CD14-positive monocyte (primary cell): ENCODE measurements around the gene CNOT4. TPM values are rescaled to one million over a fixed set of nuclear protein-coding genes. Genes with fewer than 3 reads are reported as not detected.

Experiments
- DNase-seq, 3 donors: peaks; one replicate each; pipeline ENCODE4 v3.0.0-alpha.2; 2011 to 2022
- H2AFZ ChIP-seq: 2 replicates; pipeline ENCODE4 v1.6.0; 2012; ENCODE audit warnings: mild to moderate bottlenecking, low read depth, low read length, inconsistent platforms; ENCODE audit not compliant: insufficient read depth, poor library complexity, severe bottlenecking
- H3K27ac ChIP-seq, 2 donors: 1 replicate in 1 of 2; 2 replicates in 1 of 2; pipeline ENCODE4 v1.5.1; 2012 to 2013; ENCODE audit warnings: low read length in 2 of 2, control low read depth in 1 of 2, inconsistent platforms in 1 of 2, low read depth in 1 of 2, mild to moderate bottlenecking in 1 of 2
- H3K27me3 ChIP-seq, 2 donors: one replicate each; pipeline versions ENCODE4 v1.6.0 to v1.6.1; 2011 to 2013; ENCODE audit warnings: low read length in 2 of 2; ENCODE audit not compliant: control insufficient read depth in 2 of 2, insufficient read depth in 2 of 2
- H3K36me3 ChIP-seq, 2 donors: replicated peaks in 1 of 2; 1 replicate in 1 of 2; 2 replicates in 1 of 2; pipeline versions ENCODE4 v1.5.1 to v1.6.1; 2012 to 2013; ENCODE audit warnings: low read length in 2 of 2, control low read depth in 1 of 2, inconsistent platforms in 1 of 2, mild to moderate bottlenecking in 1 of 2; ENCODE audit not compliant: insufficient read depth in 2 of 2, control insufficient read depth in 1 of 2
- H3K4me1 ChIP-seq, 2 donors: 1 replicate in 1 of 2; 2 replicates in 1 of 2; pipeline versions ENCODE4 v1.5.1 to v1.6.1; 2012 to 2013; ENCODE audit warnings: low read length in 2 of 2, control low read depth in 1 of 2, inconsistent platforms in 1 of 2, mild to moderate bottlenecking in 1 of 2, moderate library complexity in 1 of 2; ENCODE audit not compliant: insufficient read depth in 2 of 2, control insufficient read depth in 1 of 2
- H3K4me2 ChIP-seq: replicated peaks from 2 replicates; pipeline ENCODE3; 2012; ENCODE audit warnings: low read length, moderate library complexity, mild to moderate bottlenecking; ENCODE audit not compliant: poor library complexity, severe bottlenecking; ENCODE audit errors: extremely low read depth
- H3K4me3 ChIP-seq, 3 experiments: fragments of 200-600 bp in 1 of 3; sonication (generic) in 1 of 3; replicated peaks in 1 of 3; 1 replicate in 2 of 3; 2 replicates in 1 of 3; pipeline ENCODE4 v1.5.1; 2011 to 2013; ENCODE audit warnings: low read length in 3 of 3, mild to moderate bottlenecking in 3 of 3, control low read depth in 2 of 3, low read depth in 2 of 3, inconsistent platforms in 1 of 3, moderate library complexity in 1 of 3
- H3K79me2 ChIP-seq: 2 replicates; pipeline ENCODE4 v1.6.0; 2012; ENCODE audit warnings: mild to moderate bottlenecking, control low read depth, inconsistent platforms, low read length, moderate library complexity; ENCODE audit not compliant: insufficient read depth
- H3K9ac ChIP-seq: 2 replicates; pipeline ENCODE4 v1.6.0; 2017; ENCODE audit warnings: low read length, mild to moderate bottlenecking; ENCODE audit not compliant: insufficient read depth, poor library complexity, severe bottlenecking
- H3K9me3 ChIP-seq, 2 donors: replicated peaks in 1 of 2; 1 replicate in 1 of 2; 2 replicates in 1 of 2; pipeline versions ENCODE4 v1.5.1 to v1.6.1; 2012 to 2013; ENCODE audit warnings: low read length in 2 of 2, control low read depth in 1 of 2; ENCODE audit not compliant: control insufficient read depth in 1 of 2, insufficient read depth in 1 of 2
- H4K20me1 ChIP-seq: 2 replicates; pipeline ENCODE4 v1.6.0; 2012; ENCODE audit warnings: mild to moderate bottlenecking, low read length, control low read depth, moderate library complexity; ENCODE audit not compliant: insufficient read depth
- H3K27ac Mint-ChIP-seq, 7 donors: one replicate each; pipeline ENCODE4 v1.8.0; 2020; ENCODE audit warnings: mild to moderate bottlenecking in 7 of 7, mixed read lengths in 7 of 7, moderate library complexity in 6 of 7, inconsistent platforms in 2 of 7
- H3K27me3 Mint-ChIP-seq, 3 donors: one replicate each; pipeline ENCODE4 v1.8.0; 2021 to 2022; ENCODE audit warnings: low read depth in 3 of 3, mild to moderate bottlenecking in 3 of 3, mixed read lengths in 3 of 3, moderate library complexity in 3 of 3, inconsistent platforms in 1 of 3
- H3K36me3 Mint-ChIP-seq, 2 donors: one replicate each; pipeline ENCODE4 v1.8.0; 2020; ENCODE audit warnings: mixed read lengths in 2 of 2, inconsistent platforms in 1 of 2, mild to moderate bottlenecking in 1 of 2
- H3K4me1 Mint-ChIP-seq: one replicate; pipeline ENCODE4 v1.8.0; 2020; ENCODE audit warnings: mild to moderate bottlenecking, mixed read lengths
- H3K4me3 Mint-ChIP-seq, 2 donors: one replicate each; pipeline ENCODE4 v1.8.0; 2020; ENCODE audit warnings: mild to moderate bottlenecking in 2 of 2, mixed read lengths in 2 of 2, moderate library complexity in 1 of 2
- H3K9me3 Mint-ChIP-seq, 7 donors: one replicate each; pipeline ENCODE4 v1.8.0; 2020 to 2022; ENCODE audit warnings: mixed read lengths in 7 of 7, mild to moderate bottlenecking in 6 of 7, moderate library complexity in 6 of 7, inconsistent platforms in 2 of 7
- CTCF ChIP-seq: fragments of 200-600 bp; IDR thresholded peaks from one replicate; pipeline ENCODE4 v1.8.0; 2022; ENCODE audit warnings: antibody characterized with exemption, mild to moderate bottlenecking
- WGBS: methylation state at CpG from one replicate; pipeline ENCODE4 v1.1.5; 2013; ENCODE audit warnings: missing lambda C conversion rate; ENCODE audit not compliant: insufficient coverage; 5-methylcytosine and 5-hydroxymethylcytosine counted together
- intact Hi-C, 2 donors: fragments of 100-400 bp; cut with micrococcal nuclease; formaldehyde crosslinking; loops; one replicate each; pipeline versions ENCODE4 v1.15.0 to v1.15.1; 2023
- polyA plus RNA-seq, 3 donors: library from polyadenylated mRNA; depleted of rRNA in 1 of 3; unstranded in 2 of 3; stranded (reverse) in 1 of 3; fragments of 300-500 nt in 2 of 3; fragments of >200 nt in 1 of 3; fragmentation: Illumina TruSeq in 2 of 3; gene quantifications; 1 replicate in 2 of 3; 2 replicates in 1 of 3; pipeline ENCODE4 v1.2.3, GENCODE V29; 2012 to 2021

The CNOT4 gene
- polyA plus RNA-seq, 3 donors: 4.3 to 7.9 (median 6.3) TPM

GRCh38 chr7:135425036-135425435 is 84.9 kb downstream of the CNOT4 start:
- peaks cover 8 to 14% of the 10 kb centered on the region in 2 donors for H3K4me1 ChIP-seq
- WGBS: no CpG with 5 or more reads among the region's 2 CpGs
- H3K36me3 ChIP-seq: peaks cover 3 to 22% of the 10 kb centered on the region in 2 donors
- Mint-ChIP-seq H3K27ac (peak overlapping the region in 1 of 7 donors; percentile 46), H3K36me3 (peaks cover 22 to 34% of the 10 kb centered on the region in 2 donors), H3K9me3 (no peaks in the 10 kb centered on the region), H3K4me3 (no peak overlapping the region), H3K4me1 (peaks cover 30% of the 10 kb centered on the region), H3K27me3 (peaks cover 0 to 1% (median 0%) of the 10 kb centered on the region in 3 donors)
- no peaks in the 10 kb centered on the region for H3K9me3 ChIP-seq
- no peaks in the 10 kb centered on the region for H3K27me3 ChIP-seq
- no peak overlapping the region for H3K4me3 ChIP-seq
- H3K27ac ChIP-seq: no peak overlapping the region
- peaks cover 46% of the 10 kb centered on the region for H3K79me2 ChIP-seq
- peaks cover 84% of the 10 kb centered on the region for H4K20me1 ChIP-seq
- no peak for DNase-seq
- intact Hi-C loops: no loop called here
- H2AFZ ChIP-seq: no peak overlapping the region
- H3K9ac ChIP-seq: no peak overlapping the region
- no peak overlapping the region for H3K4me2 ChIP-seq
- no peak for TF ChIP-seq CTCF

GRCh38 chr7:135420786-135421185 is 89.1 kb downstream of the CNOT4 start:
- DNase-seq: no peak
- Mint-ChIP-seq H3K9me3 (no peaks in the 10 kb centered on the region), H3K4me1 (peaks cover 14% of the 10 kb centered on the region), H3K27me3 (peaks cover 0 to 1% (median 0%) of the 10 kb centered on the region in 3 donors), H3K36me3 (peaks cover 41 to 52% of the 10 kb centered on the region in 2 donors), H3K4me3 (no peak overlapping the region), H3K27ac (no peak overlapping the region)
- Histone ChIP-seq H3K27ac (no peak overlapping the region), H3K9ac (no peak overlapping the region), H3K9me3 (no peaks in the 10 kb centered on the region), H3K27me3 (no peaks in the 10 kb centered on the region), H2AFZ (no peak overlapping the region), H4K20me1 (peaks cover 74% of the 10 kb centered on the region), H3K36me3 (peaks cover 28 to 63% of the 10 kb centered on the region in 2 donors), H3K4me1 (no peaks in the 10 kb centered on the region), H3K79me2 (peaks cover 17% of the 10 kb centered on the region), H3K4me3 (no peak overlapping the region), H3K4me2 (no peak overlapping the region)
- intact Hi-C loops: no loop called here
- 100% methylated on average over 4 of the region's 4 CpGs for WGBS
- TF ChIP-seq CTCF: no peak
